ENCODE data around the gene PDE11A.

PDE11A gene

DNA sequence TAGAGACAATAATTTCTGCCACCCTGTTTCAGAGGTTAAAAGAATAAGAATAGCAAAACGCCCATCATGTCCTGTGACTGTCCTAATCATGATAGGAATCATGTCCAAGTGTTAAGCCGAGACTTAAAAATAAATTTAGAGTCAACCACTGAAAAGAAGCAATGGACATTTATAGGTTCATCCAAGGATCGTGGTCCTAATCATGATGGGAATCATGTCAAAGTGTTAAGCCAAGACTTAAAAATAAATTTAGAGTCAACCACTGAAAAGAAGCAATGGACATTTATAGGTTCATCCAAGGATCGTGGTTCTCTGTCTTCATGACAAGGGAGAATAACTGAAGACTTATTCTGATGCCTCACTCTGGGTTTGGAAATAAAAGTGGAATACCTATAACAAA lies 73.6 kb downstream of the PDE11A start:
- Histone ChIP-seq H3K4me3 (ENCODE audit: low read depth in 1 of 2, low read length in 2 of 2) (no peak overlapping the region), H3K36me3 (ENCODE audit: insufficient read depth, low read length) (no peaks in the 10 kb centered on the region), H4K20me1 (ENCODE audit: insufficient read depth, low read length) (no peaks in the 10 kb centered on the region), H3K79me2 (ENCODE audit: insufficient read depth, low read length) (no peaks in the 10 kb centered on the region), H3K4me2 (ENCODE audit: insufficient read depth, low read length) (no peak overlapping the region), H3K4me1 (ENCODE audit: insufficient read depth, low read length) (no peaks in the 10 kb centered on the region), H2AFZ (ENCODE audit: low read depth, low read length) (no peak overlapping the region), H3K9ac (ENCODE audit: low read depth, low read length) (no peak overlapping the region), H3K27ac (ENCODE audit: low read length) (no peak overlapping the region), H3K9me3 (ENCODE audit: insufficient read depth, low read length, severe bottlenecking) (no peaks in the 10 kb centered on the region), H3K27me3 (ENCODE audit: insufficient read depth, low read length, poor library complexity) (no peaks in the 10 kb centered on the region)
- ATAC-seq (ENCODE audit: insufficient read depth, low read depth) (no peak), DNase-seq (no peak)
- TF ChIP-seq, protein P1, sequence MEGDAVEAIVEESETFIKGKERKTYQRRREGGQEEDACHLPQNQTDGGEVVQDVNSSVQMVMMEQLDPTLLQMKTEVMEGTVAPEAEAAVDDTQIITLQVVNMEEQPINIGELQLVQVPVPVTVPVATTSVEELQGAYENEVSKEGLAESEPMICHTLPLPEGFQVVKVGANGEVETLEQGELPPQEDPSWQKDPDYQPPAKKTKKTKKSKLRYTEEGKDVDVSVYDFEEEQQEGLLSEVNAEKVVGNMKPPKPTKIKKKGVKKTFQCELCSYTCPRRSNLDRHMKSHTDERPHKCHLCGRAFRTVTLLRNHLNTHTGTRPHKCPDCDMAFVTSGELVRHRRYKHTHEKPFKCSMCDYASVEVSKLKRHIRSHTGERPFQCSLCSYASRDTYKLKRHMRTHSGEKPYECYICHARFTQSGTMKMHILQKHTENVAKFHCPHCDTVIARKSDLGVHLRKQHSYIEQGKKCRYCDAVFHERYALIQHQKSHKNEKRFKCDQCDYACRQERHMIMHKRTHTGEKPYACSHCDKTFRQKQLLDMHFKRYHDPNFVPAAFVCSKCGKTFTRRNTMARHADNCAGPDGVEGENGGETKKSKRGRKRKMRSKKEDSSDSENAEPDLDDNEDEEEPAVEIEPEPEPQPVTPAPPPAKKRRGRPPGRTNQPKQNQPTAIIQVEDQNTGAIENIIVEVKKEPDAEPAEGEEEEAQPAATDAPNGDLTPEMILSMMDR (IDR thresholded peaks at IDR 0.05; ENCODE audit: borderline replicate concordance, extremely low read depth, low read length, poor library complexity, severe bottlenecking): no peak
- no peak for TF ChIP-seq EZH2 (IDR thresholded peaks at IDR 0.05; ENCODE audit: borderline replicate concordance, low read depth, low read length, severe bottlenecking)

DNA sequence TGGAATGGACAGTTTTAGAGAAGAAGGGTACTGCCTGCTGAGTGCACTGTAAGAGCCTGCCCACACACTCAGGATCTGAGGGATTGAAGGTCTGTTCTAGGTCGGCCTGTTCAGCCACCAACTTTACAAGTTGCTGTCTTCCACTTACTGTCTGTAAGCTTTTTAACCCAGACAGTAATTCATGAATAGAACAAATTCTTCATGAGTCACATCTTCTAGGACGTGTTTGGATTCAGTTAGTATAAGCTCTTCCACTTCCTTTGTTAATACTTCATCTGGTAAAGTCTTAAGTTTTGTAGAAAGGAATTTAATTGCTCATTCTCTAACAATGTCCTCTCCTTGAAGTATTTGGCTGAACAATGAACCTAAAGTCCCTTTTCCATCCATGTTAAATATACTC lies 74.6 kb downstream of the PDE11A start:
- TF ChIP-seq, protein P1 (IDR thresholded peaks at IDR 0.05; ENCODE audit: borderline replicate concordance, extremely low read depth, low read length, poor library complexity, severe bottlenecking): no peak
- no peak for TF ChIP-seq EZH2 (IDR thresholded peaks at IDR 0.05; ENCODE audit: borderline replicate concordance, low read depth, low read length, severe bottlenecking)
- DNase-seq (no peak), ATAC-seq (ENCODE audit: insufficient read depth, low read depth) (no peak)
- Histone ChIP-seq H3K27ac (ENCODE audit: low read length) (no peak overlapping the region), H3K4me3 (ENCODE audit: low read depth in 1 of 2, low read length in 2 of 2) (no peak overlapping the region), H3K9ac (ENCODE audit: low read depth, low read length) (no peak overlapping the region), H3K4me2 (ENCODE audit: insufficient read depth, low read length) (no peak overlapping the region), H2AFZ (ENCODE audit: low read depth, low read length) (no peak overlapping the region), H3K4me1 (ENCODE audit: insufficient read depth, low read length) (no peaks in the 10 kb centered on the region), H3K36me3 (ENCODE audit: insufficient read depth, low read length) (no peaks in the 10 kb centered on the region), H4K20me1 (ENCODE audit: insufficient read depth, low read length) (no peaks in the 10 kb centered on the region), H3K9me3 (ENCODE audit: insufficient read depth, low read length, severe bottlenecking) (no peaks in the 10 kb centered on the region), H3K79me2 (ENCODE audit: insufficient read depth, low read length) (no peaks in the 10 kb centered on the region), H3K27me3 (ENCODE audit: insufficient read depth, low read length, poor library complexity) (no peaks in the 10 kb centered on the region)

DNA sequence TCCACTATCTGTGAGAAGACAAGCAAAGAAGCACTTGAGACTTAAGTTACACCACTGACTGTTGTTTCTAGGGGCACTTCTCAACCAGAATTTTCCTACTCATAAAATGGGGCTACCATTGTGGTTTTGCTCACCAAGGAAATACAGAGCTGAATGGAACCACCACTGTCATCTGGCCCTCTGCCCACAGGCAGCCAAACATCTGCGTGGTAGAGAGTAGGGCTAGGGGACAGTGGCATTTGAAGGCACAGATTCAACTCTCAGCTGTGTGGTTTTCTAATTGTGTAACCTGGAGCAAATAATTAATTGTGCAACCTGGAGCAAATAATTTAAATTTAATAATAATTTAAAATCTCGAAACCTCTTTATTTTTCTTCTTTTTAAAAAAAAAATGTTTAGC lies 79.6 kb downstream of the PDE11A start:
- no peak overlapping the region for H3K4me2 ChIP-seq (ENCODE audit: insufficient read depth, low read length)
- no peak for TF ChIP-seq EZH2 (IDR thresholded peaks at IDR 0.05; ENCODE audit: borderline replicate concordance, low read depth, low read length, severe bottlenecking)
- TF ChIP-seq, protein P1 (IDR thresholded peaks at IDR 0.05; ENCODE audit: borderline replicate concordance, extremely low read depth, low read length, poor library complexity, severe bottlenecking): no peak
- H3K9ac ChIP-seq (ENCODE audit: low read depth, low read length): no peak overlapping the region
- H4K20me1 ChIP-seq (ENCODE audit: insufficient read depth, low read length): no peaks in the 10 kb centered on the region
- H3K4me1 ChIP-seq (ENCODE audit: insufficient read depth, low read length): no peaks in the 10 kb centered on the region
- ATAC-seq (ENCODE audit: insufficient read depth, low read depth): no peak
- H3K27me3 ChIP-seq (ENCODE audit: insufficient read depth, low read length, poor library complexity): no peaks in the 10 kb centered on the region
- H2AFZ ChIP-seq (ENCODE audit: low read depth, low read length): no peak overlapping the region
- no peak overlapping the region for H3K27ac ChIP-seq (ENCODE audit: low read length)
- H3K36me3 ChIP-seq (ENCODE audit: insufficient read depth, low read length): no peaks in the 10 kb centered on the region
- H3K9me3 ChIP-seq (ENCODE audit: insufficient read depth, low read length, severe bottlenecking): no peaks in the 10 kb centered on the region
- H3K79me2 ChIP-seq (ENCODE audit: insufficient read depth, low read length): no peaks in the 10 kb centered on the region
- no peak overlapping the region for H3K4me3 ChIP-seq (ENCODE audit: low read depth in 1 of 2, low read length in 2 of 2)
- DNase-seq: no peak

All from DND-41 (cell line).